Middle frontal gyrus (tissue), 1 donor: ENCODE measurements around the gene DIPK1B.

Experiments used
- DNase-seq: peaks from one replicate; pipeline ENCODE4 v3.0.0-alpha.2; 2015; ENCODE audit warnings: low spot score; ENCODE audit errors: extremely low spot score

The DIPK1B gene

DNA sequence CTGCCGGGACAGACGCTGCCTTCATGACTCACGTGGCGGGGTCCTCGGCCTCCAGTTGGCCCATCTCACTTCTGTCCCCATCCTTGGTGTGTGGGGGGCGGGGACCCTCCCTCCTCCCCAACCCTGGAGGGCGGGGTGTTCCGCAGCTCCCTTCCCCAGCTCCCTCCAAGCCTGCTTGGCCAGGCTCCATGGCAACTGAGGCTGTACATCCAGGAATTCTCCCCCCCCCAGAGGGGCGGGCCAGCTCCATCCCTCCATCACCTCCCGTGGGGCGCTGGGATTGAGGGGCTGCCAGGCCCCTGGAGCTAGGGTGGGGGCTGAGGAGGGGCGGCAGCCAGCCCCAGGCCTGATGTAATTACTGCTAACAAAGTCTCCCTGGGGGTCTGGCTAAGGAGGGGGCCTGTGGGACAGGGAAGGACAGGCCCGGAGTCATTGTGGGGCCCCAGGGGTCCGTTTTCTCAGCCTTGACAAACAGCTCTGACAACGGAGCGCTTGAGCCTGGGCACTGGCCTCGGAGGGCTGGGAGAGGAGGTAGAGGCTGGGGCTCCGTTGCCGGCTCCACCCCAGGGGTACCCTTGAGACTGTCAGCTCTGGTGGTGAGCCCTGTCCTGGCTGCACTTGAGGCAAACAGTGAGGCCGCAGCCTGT lies 8.0 kb downstream of the DIPK1B start:
- DNase-seq = no peak

DNA sequence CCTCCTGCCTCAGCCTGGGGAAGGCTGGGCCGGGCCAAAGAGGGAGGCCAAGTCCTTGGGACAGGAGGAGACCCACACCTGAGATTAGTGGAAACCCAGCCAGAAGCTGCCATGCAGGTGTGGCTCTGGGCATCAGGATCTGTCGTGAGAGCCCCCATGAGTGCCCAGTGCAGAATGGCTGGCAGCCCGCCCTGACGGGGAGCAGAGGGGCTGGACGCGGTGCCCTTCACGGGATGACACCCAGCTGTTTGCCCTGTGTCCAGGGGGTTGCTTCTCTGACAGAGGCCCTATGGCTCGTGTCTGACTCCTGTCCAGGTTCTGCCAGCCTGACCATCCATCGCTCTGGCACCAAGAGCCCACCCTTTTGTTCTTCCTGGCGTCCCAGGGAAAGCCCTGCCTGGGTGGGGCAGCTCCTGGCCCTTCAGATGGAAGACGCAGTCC lies 8.5 kb downstream of the DIPK1B start:
- no peak for DNase-seq

DNA sequence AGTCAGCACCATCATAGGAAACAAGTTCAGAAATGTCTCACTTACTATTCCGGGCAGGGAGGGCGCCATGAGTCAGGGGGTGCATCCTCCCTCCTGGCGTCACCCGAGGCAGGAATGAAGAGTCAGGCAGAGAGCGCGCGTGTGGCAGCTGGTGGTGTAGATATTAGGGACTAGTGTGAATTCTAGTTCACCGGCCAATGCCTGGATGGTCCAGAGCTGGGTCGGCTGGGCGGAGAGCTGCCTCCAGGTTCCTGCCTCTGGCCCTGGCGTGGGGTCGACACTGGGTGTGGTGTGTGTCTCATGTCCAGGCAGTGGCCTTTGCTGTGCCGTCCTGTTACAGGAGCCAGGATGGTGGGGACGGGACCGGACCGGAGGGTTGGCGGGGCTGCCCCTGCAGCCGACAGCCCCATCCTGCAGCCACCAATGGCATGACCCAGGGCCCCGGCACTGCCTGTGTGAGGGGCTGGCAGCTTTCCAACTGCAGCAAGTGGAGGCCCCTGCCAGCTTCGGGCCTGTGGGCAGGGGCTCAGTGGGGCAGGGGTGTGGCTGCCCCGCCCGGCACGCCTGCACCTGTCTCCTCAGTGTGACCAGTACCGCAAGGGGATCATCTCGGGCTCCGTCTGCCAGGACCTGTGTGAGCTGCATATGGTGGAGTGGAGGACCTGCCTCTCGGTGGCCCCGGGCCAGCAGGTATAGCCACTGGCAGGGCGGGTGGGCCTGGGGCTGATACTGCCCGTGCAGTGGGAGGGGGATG lies 9.1 kb downstream of the DIPK1B start:
- no peak for DNase-seq

DNA sequence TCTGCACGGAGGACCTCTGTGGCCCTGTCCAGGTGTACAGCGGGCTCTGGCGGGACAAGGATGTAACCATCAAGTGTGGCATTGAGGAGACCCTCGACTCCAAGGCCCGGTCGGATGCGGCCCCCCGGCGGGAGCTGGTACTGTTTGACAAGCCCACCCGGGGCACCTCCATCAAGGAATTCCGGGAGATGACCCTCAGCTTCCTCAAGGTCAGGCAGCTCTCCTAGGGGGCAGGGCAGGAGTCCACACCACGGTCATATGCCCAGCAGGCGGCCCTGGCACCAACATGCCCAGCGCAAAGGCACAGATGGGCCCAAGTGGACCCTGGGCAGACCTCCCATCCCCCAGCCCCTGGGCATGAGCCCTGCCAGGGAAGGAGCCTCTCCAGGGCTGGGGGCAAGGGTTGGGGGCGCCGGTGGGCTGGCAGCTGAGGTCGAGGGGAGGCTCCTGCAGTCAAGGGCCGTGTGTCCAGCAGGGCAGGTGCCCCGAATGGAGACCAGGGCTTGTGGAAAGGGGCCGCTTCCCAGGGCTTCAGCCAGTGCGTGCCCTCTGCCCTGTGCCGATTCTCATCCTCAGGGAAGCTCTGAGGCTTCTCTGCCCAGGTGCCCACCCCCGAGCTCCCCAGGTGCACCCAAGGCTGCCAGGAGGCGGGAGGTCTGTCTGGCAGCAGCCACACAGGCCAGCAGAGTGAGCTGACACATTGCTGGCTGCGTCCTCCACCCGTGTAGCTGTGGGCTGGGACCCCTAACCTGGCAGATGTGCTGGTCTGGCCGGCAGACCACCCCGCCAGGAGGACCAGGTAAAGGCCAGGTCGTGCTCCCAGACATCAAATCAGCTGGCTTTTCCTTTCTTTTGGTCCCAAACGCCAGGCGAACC lies 10.0 kb downstream of the DIPK1B start:
- DNase-seq = no peak

DNA sequence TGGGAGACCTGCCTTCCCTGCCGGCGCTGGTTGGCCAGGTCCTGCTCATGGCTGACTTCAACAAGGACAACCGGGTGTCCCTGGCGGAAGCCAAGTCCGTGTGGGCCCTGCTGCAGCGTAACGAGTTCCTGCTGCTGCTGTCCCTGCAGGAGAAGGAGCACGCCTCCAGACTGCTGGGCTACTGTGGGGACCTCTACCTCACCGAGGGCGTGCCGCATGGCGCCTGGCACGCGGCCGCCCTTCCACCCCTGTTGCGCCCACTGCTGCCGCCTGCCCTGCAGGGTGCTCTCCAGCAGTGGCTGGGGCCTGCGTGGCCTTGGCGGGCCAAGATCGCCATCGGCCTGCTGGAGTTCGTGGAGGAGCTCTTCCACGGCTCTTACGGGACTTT lies 10.6 kb downstream of the DIPK1B start:
- DNase-seq = no peak

DNA sequence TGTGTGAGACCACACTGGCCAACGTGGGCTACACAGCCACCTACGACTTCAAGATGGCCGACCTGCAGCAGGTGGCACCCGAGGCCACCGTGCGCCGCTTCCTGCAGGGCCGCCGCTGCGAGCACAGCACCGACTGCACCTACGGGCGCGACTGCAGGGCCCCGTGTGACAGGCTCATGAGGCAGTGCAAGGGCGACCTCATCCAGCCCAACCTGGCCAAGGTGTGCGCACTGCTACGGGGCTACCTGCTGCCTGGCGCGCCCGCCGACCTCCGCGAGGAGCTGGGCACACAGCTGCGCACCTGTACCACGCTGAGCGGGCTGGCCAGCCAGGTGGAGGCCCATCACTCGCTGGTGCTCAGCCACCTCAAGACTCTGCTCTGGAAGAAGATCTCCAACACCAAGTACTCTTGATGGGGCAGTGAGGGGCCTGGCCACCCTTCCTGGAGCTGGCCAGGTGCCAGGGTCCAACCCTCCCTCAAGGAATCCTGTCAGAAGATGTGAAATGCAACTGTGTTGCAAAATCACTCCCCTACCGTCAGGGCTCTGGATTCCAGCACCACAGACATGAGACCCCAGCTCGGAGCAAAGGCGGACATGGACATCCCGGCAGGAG lies 11.1 kb downstream of the DIPK1B start:
- no peak for DNase-seq

DNA sequence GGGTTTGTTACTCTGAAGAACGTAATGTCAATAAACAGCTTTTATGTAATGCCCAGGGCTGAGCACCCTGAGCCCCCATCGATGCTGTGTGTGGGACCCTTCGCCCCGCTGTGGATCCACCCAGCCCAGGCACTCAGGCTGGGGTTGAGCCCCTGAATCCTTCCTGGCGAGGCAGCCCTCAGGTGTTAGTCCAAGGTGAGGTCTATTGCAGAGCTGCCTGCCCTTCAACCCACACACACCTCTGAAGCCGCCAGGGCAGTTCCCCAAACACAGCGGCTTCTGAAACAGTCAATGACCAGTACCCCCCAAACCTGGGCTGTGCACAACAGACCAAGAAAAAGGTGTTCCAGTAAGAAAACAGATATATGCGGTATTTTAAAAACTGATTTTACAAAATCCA lies 11.6 kb downstream of the DIPK1B start:
- DNase-seq = no peak

DNA sequence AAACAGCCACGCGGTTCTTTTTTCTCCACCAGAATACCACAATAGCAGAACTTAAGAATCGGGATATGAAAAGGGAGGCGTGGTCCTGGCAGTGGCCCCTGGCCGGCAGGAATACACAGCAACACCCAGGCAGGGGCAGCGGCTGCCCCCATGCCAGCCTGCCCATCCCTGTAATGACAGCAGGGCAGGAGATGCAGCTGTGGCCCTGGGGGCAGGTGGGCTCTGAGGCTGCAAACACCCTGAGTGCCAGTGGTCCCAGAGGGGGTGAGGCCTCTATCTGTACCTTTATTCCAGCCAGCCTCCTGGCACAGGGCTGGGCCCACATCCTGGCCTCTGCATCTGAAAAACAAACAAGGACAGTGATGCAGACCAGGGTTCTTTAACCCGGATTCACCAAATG lies 12.4 kb downstream of the DIPK1B start:
- no peak for DNase-seq

DNA sequence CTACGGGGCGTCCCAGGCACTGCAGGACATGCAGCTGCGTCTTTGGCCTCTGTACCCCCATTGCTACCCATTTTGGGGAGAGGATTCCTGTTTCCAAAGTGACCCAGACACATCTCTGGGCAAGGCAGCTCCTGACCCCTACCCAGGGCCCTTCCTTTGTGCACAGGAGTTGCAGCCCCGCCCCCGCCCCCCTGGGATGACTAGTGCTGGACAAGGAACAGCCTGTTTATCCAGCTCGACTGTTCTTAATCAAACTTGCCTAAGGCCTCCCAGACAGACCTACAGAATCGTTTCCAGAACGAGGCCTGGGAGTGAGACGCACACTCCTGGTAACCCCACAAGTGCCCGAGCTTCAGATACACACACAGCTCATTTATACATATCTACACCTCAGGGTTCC lies 13.2 kb downstream of the DIPK1B start:
- DNase-seq = no peak

DNA sequence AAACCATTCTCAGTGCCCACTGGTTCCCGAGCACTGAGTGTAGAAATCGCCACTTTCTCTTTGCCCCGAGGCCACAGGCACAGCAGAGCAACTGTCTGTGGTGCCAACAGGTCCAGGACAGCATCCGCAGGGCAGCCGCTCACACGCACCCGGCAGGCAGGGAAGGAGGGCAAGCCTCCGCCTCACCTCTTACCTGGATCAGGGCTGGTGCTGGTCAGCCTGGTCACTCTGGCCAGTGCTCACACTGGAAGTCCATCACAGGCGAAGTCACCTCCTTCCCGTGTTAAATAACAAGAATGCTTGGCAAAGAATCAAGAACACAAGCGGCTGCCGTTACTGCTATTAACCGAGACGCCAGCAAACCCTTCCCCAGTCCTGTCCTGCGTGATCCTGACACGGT lies 13.7 kb downstream of the DIPK1B start:
- DNase-seq = no peak

DNA sequence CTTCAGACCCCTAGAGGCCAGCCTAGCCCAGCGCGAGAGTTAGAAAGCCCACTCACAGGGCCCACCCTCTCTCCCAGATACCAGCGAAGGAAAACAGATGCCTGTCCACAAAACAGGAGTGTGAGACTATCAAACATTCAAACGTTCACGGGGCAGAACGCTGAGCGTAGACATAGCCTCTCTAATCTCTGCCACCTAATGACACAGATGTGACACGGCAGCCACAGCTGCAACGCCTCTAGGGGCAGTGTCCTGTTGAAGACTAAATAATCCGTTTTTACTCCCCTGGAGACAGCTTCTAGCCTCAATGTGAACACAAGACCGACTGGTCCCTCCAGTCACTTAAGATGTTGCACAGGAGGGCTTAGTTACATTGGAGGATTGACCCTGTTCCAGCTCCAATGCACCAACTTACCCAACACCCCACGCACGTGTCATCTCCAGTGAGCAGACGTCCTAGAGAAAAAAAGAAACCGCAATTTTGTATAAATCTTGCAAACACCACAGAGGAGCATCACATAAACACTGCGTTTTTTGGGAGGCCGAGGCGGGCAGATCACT lies 14.3 kb downstream of the DIPK1B start:
- DNase-seq = no peak

DNA sequence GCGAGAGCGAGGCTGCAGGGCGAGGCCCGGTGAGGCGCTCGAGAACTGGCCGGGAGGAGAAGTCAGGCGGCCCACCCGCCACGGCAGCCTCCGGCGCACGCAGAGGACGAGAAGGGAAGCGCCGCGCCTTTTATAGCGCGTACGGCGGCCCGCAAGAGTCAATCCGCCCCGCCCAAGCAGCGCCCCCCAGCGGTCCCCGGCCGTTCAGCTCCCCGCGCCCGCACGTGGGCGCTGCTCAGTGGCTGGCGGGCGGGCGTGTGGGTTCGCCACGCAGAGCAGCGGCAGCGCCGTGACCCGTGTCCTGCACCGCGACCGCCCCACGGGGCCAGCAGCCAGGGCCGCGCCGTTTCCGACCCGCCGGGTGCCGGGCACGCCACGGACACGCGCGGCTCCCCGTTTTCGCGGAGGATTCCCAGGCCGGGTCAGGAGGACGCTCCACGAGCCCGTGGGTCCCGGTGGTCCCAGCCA lies 15.7 kb downstream of the DIPK1B start:
- DNase-seq = peak; percentile 62

DNA sequence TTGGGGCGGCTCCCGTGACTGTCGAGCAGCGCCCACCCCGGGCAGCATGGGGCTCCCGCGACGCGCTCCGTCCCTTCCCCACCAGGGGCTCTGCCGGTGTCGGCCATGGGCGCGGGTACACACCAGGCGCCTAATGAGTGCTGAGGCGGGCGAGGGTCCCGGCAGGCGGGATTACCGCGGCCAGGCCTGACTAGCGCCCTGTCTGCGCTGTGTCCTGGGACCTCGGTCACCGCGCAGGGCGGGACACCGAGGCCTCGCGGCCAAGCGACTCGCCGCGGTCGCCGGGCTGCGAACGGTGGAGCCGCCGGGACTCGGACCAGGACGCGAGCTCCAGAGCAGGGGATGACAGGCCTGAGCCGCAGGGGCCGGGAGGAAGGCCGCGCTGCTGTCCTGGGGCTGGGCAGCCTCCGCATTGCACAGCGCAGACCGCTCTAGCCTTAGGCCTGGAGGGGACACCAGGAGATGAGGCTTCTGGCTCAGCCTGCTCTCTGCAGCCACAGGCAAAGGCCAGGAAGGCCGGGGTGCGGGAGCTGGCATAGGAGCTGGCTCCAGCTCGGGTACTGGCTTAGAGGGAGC lies 16.3 kb downstream of the DIPK1B start:
- DNase-seq = no peak

DNA sequence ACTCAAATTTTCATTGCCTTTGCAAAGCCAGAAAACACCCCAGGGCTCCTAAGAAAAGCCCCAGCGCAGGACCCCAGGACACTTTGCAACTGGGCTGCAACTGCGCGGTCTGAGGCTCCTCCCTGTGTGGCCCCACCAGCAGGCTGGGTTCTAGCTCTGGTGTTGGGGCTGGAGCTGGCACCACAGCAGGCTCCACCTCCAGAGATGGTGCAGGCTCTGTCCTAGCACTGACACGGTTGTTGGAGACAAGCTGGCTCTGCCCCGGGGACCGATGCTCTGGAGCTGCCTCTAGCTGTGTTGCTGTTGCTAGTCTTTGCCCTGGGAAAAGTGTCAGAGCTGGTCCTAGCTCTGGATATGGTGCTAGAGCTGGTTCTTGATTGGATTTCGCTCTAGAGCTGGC lies 16.8 kb downstream of the DIPK1B start:
- no peak for DNase-seq

DNA sequence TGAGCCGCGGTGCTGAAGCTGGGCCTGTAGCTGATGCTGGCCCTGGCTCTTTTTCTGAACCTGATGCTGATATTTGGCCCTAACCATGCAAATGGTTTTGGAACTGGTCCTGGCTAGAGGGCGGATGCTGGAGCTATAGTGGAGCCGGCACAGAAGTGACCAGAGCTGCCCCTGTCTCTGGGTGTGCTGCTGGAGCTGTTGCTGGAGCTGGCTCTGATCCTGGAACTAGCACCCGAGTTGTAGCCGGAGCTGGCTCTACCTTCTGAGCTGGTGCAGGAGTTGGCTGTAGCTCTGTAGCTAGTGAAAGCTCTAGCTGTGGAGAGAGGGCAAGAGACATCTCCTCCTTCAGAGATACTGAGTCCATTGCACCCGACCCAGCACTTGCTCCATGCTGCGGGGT lies 17.6 kb downstream of the DIPK1B start:
- DNase-seq = no peak

DNA sequence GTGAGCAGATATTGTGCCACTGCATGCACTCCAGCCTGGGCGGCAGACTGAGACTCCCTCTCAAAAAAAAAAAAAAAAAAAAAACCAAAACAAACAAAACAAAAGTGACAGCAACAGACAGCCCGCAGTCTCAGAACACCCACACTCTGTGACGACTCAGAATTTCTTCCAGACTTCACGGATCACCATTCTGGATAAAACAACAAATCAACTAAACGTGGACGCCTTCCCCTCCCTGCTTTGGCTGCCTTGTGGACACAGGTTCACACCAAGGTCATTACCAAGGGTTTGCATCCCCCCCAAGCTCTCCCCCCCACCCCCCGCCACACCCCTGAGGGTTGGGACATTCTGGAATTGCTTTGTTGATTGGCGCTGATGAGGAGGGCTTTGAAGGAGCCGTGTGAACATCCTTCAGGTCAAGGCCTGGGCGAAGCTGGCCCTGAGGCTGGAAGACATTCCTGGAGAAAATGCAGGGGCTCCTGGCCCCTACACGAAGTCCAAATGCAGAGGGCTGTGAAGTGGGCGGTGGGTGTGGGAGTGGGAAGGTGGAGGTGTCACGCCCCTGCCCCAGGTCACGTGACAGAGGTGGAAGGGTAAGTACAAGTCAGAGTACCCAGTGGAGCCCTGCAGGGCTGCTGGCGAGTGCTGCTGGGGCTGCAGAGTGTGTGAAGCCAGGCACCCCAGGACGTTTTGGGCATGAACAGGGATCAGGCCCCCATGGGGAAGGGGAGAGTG lies 20.2 kb downstream of the DIPK1B start:
- no peak for DNase-seq

DNA sequence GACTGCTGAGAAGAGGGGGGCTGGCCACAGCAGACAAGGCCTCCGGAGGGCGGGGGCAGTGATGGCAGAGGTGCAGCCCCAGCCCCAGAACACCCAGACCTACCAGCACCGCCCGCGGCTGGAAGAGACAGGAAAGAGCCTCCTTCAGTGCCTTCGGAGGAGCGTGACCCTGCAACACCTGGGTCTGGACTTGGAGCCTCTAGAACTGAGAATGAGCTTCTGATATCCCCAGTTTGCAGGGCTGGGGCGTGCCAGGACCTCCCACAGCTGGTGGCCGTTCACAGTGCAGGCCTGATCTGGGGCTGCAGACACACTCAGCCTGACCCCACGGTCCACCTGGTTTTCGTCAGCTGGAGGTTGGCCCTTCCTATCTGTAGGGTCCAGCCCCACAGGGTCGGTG lies 21.2 kb downstream of the DIPK1B start:
- no peak for DNase-seq

DNA sequence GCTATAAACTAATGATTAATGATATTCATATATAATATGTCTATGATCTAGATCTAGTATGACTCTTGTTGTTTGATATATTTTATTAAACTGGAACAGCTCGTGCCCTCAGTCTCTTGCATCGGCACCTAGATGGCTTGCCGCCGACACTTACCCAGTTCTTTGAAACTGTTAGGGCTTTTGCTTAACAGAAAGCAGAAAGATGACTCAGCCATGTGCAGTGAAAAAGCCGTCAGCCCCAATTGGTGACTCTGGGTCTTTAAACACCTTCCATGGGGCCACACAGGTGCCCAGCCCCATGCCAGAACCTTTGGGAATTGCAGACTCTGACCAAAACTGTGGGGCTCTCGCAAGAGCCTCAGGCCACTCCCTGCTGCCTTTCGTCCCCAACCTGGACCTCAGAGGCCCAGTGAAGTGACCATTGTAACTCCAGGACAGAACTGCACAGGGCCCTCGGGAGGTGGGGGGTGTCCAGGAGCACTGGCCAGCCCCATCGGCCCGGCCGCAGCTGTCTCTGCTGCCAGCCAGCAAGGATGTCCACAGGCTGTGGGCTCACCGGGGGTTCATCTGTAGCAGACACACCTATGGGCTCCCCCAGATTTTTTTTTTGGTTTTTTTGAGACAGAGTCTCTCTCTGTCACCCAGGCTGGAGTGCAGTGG lies 22.6 kb downstream of the DIPK1B start:
- no peak for DNase-seq

DNA sequence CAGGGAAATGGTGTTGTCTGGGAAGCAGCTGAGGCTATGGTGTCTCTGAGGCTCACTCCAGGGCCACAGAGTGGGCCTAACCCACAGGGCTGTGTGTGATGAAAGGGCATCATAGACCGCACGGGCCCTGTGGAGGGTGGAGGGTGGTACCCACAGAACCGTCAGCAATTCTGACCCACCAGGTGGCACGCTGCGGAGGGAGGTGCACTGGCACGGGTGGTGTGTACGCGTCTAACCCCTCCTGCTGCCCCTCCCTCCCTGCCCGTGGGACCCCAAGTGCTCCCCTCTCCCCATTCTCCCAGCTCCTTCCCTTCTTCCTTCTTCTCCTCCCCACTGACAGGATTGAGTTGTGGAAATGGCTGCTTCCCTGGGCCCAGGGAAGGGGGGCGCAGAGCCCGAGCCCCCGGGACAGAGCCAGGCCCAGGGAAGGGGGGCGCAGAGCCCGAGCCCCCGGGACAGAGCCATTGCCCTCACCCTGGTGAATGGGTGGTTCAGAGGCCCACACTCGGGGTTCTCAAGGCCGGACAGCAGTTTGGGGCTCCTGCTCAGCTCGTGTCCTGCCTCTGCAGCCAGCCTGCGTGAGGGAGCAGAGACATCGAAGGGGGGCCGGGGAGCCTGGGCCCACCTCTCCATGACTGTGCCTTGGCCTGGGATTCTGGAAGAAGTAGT lies 23.6 kb downstream of the DIPK1B start:
- DNase-seq = no peak
